Motor neuron (in vitro differentiated cells): Measurements from ENCODE around the gene ACTMAP. TPM values are rescaled to one million over a fixed set of nuclear protein-coding genes. Genes with fewer than 3 reads are reported as not detected.

Experiments
- total RNA-seq, 8 experiments: library from RNA; unstranded; fragments of 300-600 nt; gene quantifications; 2 replicates each; pipeline versions ENCODE4 v1.2.3 to v1.2.4, GENCODE V29; 2022

Gene ACTMAP
- total RNA-seq, 8 experiments from 2014 or later, result 2.4 to 12.6 (median 3.8) TPM

Other genes starting within 250 kb of the ACTMAP start
- 10 to 100 TPM in 7 of 8 experiments, 1 to 10 TPM in 1; 10.0 to 37.1 (median 21.2) TPM for gene SHKBP1, start 173.6 kb downstream of the ACTMAP start, total RNA-seq
- 10 to 100 TPM in 7 of 8 experiments, 1 to 10 TPM in 1; 1.8 to 52.8 (median 20.1) TPM for gene LTBP4, start 149.1 kb downstream of the ACTMAP start, total RNA-seq
- 10 to 100 TPM in 7 of 8 experiments, 1 to 10 TPM in 1; 7.9 to 26.2 (median 18.3) TPM for gene NUMBL, start 59.8 kb downstream of the ACTMAP start, total RNA-seq
- gene COQ8B, start 33.6 kb downstream of the ACTMAP start, total RNA-seq, result 10 to 100 TPM; 27.6 to 53.1 (median 32.8) TPM
- gene ITPKC, start 33.4 kb downstream of the ACTMAP start, total RNA-seq, result 10 to 100 TPM in 3 of 8 experiments, 1 to 10 TPM in 5; 7.8 to 13.1 (median 9.2) TPM
- 100 to 1,000 TPM in 1 of 8 experiments, 10 to 100 TPM in 7; 32.4 to 112 (median 40.7) TPM for gene SNRPA, start 726 bp upstream of the ACTMAP start, total RNA-seq
- gene MIA, start 25.0 kb upstream of the ACTMAP start, total RNA-seq, result 1 to 10 TPM in 3 of 8 experiments, under 1 TPM in 1, not detected in 4; 0.90 to 5.0 (median 1.5) TPM
- gene RAB4B, start 27.8 kb upstream of the ACTMAP start, total RNA-seq, result 10 to 100 TPM; 14.5 to 23.0 (median 19.4) TPM
- gene EGLN2, start 48.7 kb upstream of the ACTMAP start, total RNA-seq, result 10 to 100 TPM; 32.1 to 96.2 (median 65.5) TPM
- gene CYP2A6, start 100.0 kb upstream of the ACTMAP start, total RNA-seq, result 1 to 10 TPM in 3 of 8 experiments, under 1 TPM in 2, not detected in 3; 0.16 to 2.0 (median 1.4) TPM
- gene CYP2A7, start 131.8 kb upstream of the ACTMAP start, total RNA-seq, result 1 to 10 TPM in 1 of 8 experiments, under 1 TPM in 4, not detected in 3; 0.17 to 1.1 (median 0.45) TPM
- under 1 TPM in 4 of 8 experiments, not detected in 4; 0.17 to 0.63 (median 0.22) TPM for gene CYP2B6, start 240.8 kb upstream of the ACTMAP start, total RNA-seq